Measurements from ENCODE around the gene PLK3.

The PLK3 gene

DNA sequence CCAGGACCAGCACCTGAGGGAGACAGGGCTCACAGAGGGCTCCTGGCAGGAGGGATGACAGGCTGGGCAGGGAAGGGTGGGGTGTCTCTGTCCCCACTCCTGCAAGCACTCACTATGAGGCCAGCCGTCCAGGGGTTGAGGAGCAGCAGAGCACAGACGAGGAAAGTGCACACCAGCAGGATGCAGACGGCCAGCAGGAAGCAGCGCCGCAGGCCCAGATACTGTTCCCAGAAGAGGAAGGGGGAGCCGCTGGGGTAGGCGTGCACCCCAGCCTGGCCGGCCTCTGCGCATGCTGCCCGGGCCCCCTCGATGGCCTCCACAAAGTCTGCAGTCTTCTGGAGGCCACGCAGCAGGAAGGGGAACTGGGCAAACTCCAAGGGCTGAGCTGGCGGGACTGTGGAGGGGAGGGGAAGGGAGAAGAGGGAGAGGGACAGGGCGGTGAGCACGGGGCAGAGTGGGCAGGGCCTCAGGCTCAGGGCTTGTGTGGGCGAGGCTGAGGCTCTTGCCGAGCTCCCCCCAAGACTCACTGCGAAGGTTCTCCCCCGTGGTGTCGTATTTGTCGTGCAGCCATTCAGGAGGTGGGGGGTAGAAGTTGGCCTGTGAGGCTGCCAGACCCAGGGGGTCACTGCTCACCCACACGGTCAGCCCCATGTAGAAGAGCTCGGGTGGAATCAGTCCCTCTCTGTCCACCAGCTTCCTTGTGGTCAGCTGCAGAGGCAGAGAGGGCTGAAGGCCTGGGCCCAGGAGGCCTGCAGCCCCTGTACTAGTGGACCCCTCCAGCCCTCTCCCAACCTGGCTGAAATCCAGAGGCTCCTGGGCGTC, 26.4 kb downstream of the PLK3 start:
- H3K27ac ChIP-seq (ENCODE audit: low read length): no peak overlapping the region
- no peak overlapping the region for H2AFZ ChIP-seq (ENCODE audit: low read depth, low read length)
- no peaks in the 10 kb centered on the region for H3K4me1 ChIP-seq (ENCODE audit: low read length)
- no peaks in the 10 kb centered on the region for H3K36me3 ChIP-seq (replicated peaks; ENCODE audit: low read depth, low read length)
- TF ChIP-seq, protein P1, sequence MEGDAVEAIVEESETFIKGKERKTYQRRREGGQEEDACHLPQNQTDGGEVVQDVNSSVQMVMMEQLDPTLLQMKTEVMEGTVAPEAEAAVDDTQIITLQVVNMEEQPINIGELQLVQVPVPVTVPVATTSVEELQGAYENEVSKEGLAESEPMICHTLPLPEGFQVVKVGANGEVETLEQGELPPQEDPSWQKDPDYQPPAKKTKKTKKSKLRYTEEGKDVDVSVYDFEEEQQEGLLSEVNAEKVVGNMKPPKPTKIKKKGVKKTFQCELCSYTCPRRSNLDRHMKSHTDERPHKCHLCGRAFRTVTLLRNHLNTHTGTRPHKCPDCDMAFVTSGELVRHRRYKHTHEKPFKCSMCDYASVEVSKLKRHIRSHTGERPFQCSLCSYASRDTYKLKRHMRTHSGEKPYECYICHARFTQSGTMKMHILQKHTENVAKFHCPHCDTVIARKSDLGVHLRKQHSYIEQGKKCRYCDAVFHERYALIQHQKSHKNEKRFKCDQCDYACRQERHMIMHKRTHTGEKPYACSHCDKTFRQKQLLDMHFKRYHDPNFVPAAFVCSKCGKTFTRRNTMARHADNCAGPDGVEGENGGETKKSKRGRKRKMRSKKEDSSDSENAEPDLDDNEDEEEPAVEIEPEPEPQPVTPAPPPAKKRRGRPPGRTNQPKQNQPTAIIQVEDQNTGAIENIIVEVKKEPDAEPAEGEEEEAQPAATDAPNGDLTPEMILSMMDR (IDR thresholded peaks at IDR 0.05; ENCODE audit: low read depth, low read length): no peak
- no peak for TF ChIP-seq EZH2phosphoT487 (IDR thresholded peaks at IDR 0.05; ENCODE audit: low read depth)
- no peaks in the 10 kb centered on the region for H3K79me2 ChIP-seq (ENCODE audit: low read length)
- H3K9ac ChIP-seq (ENCODE audit: low read length): no peak overlapping the region
- H4K20me1 ChIP-seq (ENCODE audit: insufficient read depth, low read length): no peaks in the 10 kb centered on the region
- no peak overlapping the region for H3K4me3 ChIP-seq (ENCODE audit: low read length)
- H3K9me3 ChIP-seq (ENCODE audit: insufficient read depth, low read length): no peaks in the 10 kb centered on the region
- no peak overlapping the region for H3K4me2 ChIP-seq (ENCODE audit: low read length)
- H3K27me3 ChIP-seq (ENCODE audit: low read depth, low read length): no peaks in the 10 kb centered on the region

DNA sequence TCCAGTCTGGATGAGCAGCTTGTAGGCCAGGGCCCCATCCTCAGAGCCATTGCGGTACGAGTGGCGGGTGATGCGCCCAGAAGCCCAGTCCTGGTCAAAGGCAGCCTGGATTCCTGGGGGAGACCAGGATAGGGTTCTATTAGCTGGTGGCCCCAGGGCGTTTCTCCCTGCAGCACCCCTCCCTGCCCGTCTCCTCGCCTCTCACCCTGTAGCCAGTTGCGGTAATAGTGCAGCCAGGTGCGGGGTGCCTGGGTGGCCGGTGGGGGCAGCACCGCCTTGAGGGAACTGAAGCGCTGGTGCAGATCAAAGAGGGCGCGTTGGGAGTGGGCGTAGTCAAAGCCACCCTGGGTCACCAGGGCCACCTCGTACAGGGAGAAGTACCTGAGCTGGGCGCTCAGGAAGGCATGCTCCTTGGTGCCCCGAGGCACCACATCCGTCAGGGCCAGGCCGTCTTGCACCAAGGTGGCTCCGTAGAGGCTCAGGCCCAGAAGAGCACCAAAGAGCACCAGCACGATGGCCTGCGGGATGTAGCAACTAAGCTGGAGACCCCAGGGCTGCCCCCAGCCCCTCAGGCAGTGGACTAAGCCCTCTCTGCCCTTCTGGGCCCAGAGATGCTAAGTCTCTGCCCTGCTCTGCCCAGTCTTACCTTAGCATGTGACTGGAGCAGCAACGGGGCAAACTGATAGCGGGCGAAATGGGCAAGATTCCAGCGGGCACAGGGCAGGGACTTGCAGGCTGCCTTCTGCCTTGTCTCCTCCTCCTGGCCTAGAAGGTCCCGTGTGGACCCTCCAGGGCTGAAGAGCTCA, 27.2 kb downstream of the PLK3 start:
- Histone ChIP-seq H3K4me2 (ENCODE audit: low read length) (no peak overlapping the region), H3K79me2 (ENCODE audit: low read length) (no peaks in the 10 kb centered on the region), H2AFZ (ENCODE audit: low read depth, low read length) (no peak overlapping the region), H3K27me3 (ENCODE audit: low read depth, low read length) (no peaks in the 10 kb centered on the region), H3K4me1 (ENCODE audit: low read length) (no peaks in the 10 kb centered on the region), H3K27ac (ENCODE audit: low read length) (no peak overlapping the region), H4K20me1 (ENCODE audit: insufficient read depth, low read length) (no peaks in the 10 kb centered on the region), H3K9me3 (ENCODE audit: insufficient read depth, low read length) (no peaks in the 10 kb centered on the region), H3K36me3 (replicated peaks; ENCODE audit: low read depth, low read length) (no peaks in the 10 kb centered on the region), H3K9ac (ENCODE audit: low read length) (no peak overlapping the region), H3K4me3 (ENCODE audit: low read length) (no peak overlapping the region)
- no peak for TF ChIP-seq EZH2phosphoT487 (IDR thresholded peaks at IDR 0.05; ENCODE audit: low read depth)
- TF ChIP-seq, protein P1 (IDR thresholded peaks at IDR 0.05; ENCODE audit: low read depth, low read length): no peak

DNA sequence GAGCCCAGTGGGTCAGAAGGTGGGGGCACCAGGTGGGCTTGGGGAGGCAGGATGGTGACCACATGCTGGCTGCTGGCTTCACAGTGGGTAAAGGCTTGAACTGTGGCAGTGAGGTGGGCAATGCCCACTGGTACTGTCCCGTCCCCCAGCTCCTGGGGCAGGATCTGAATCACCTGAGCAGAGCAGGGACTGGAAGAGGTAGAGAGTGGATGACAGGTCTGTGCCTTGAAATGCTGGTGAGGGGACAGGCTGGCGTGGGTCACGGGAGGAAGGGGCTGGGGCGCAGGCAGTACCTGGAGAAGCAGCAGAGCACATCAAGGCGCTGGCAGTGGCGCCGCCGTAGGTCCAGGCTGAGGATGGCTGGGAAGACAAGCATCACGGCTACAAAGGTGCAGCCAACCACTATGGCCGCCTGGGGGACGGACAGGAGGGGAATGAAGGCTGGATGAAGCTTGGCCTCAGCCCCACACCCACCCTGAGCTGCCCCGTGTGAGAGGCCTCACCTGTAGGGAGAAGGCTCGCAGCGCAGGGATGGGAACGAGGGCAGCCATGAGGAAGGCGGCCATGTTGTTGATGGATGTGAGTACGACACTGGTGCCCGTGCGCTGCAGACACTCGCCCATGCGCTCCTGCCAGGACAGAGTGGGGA, 27.9 kb downstream of the PLK3 start:
- Histone ChIP-seq H3K4me3 (ENCODE audit: low read length) (no peak overlapping the region), H3K27ac (ENCODE audit: low read length) (no peak overlapping the region), H3K36me3 (replicated peaks; ENCODE audit: low read depth, low read length) (no peaks in the 10 kb centered on the region), H3K27me3 (ENCODE audit: low read depth, low read length) (no peaks in the 10 kb centered on the region), H3K79me2 (ENCODE audit: low read length) (no peaks in the 10 kb centered on the region), H3K9me3 (ENCODE audit: insufficient read depth, low read length) (no peaks in the 10 kb centered on the region), H4K20me1 (ENCODE audit: insufficient read depth, low read length) (no peaks in the 10 kb centered on the region), H3K4me1 (ENCODE audit: low read length) (no peaks in the 10 kb centered on the region), H2AFZ (ENCODE audit: low read depth, low read length) (no peak overlapping the region), H3K9ac (ENCODE audit: low read length) (no peak overlapping the region), H3K4me2 (ENCODE audit: low read length) (no peak overlapping the region)
- TF ChIP-seq, protein P1 (IDR thresholded peaks at IDR 0.05; ENCODE audit: low read depth, low read length): no peak
- no peak for TF ChIP-seq EZH2phosphoT487 (IDR thresholded peaks at IDR 0.05; ENCODE audit: low read depth)
